C4-2B (cell line): Measurements from ENCODE around the gene CTNNA1.

ENCODE experiments used
- ZFX ChIP-seq: fragments of 450-650 bp; IDR thresholded peaks from 2 replicates; pipeline ENCODE4 v1.6.1; 2017
- TF ChIP-seq, protein P1 (sequence below): fragments of 450-650 bp; conservative IDR thresholded peaks from 2 replicates; pipeline ENCODE4 v1.5.1; 2017; ENCODE audit warnings: mild to moderate bottlenecking

DNA sequence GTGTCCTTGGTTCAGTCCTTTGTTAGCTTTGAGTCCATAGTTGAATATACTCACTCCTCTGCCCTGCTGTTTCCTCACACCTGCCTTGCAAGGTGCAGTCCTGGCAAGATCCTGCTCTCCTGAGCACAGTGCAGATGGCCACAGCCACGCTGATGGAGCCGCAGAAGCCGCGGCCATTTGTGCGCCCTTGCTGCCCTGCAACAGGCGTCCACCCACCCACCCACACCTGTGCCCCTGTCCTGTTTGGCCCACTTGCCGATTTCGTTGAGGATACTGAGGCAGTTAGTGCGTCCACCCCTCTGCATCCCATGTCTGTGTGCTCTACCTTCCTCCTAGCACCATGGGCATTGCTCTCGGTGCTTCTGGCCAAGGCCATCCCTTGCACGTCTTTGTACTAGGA lies 173.0 kb downstream of the CTNNA1 start:
- TF ChIP-seq, protein P1, sequence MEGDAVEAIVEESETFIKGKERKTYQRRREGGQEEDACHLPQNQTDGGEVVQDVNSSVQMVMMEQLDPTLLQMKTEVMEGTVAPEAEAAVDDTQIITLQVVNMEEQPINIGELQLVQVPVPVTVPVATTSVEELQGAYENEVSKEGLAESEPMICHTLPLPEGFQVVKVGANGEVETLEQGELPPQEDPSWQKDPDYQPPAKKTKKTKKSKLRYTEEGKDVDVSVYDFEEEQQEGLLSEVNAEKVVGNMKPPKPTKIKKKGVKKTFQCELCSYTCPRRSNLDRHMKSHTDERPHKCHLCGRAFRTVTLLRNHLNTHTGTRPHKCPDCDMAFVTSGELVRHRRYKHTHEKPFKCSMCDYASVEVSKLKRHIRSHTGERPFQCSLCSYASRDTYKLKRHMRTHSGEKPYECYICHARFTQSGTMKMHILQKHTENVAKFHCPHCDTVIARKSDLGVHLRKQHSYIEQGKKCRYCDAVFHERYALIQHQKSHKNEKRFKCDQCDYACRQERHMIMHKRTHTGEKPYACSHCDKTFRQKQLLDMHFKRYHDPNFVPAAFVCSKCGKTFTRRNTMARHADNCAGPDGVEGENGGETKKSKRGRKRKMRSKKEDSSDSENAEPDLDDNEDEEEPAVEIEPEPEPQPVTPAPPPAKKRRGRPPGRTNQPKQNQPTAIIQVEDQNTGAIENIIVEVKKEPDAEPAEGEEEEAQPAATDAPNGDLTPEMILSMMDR, result no peak
- TF ChIP-seq ZFX, result no peak
